GM12875 (cell line): ENCODE results near the gene VPS26B.

Experiments used
- H3K4me3 ChIP-seq: one replicate; pipeline ENCODE4 v1.5.1; 2011; ENCODE audit warnings: low read depth, low read length, control low read depth
- CTCF ChIP-seq: IDR thresholded peaks from 2 replicates; pipeline ENCODE4 v1.5.1; 2011; ENCODE audit warnings: low read depth, mild to moderate bottlenecking, control low read depth, inconsistent platforms, low read length, moderate library complexity, borderline replicate concordance; ENCODE audit not compliant: insufficient read depth

VPS26B gene

GRCh38 chr11:134266841-134267251 is 42.4 kb downstream of the VPS26B start:
- H3K4me3 ChIP-seq: no peak overlapping the region
- TF ChIP-seq CTCF: no peak

- H3K4me3 ChIP-seq: no peak overlapping the region
- no peak for TF ChIP-seq CTCF
Observed at GRCh38 chr11:134267461-134267860, 43.0 kb downstream of the VPS26B start.

- no peak for TF ChIP-seq CTCF
- no peak overlapping the region for H3K4me3 ChIP-seq
Observed at GRCh38 chr11:134267966-134268365, 43.5 kb downstream of the VPS26B start.

- H3K4me3 ChIP-seq: no peak overlapping the region
- peak; percentile 13; the same call in 1 of the 2 replicates for TF ChIP-seq CTCF
Observed at GRCh38 chr11:134270250-134270714, 45.8 kb downstream of the VPS26B start.

GRCh38 chr11:134271978-134272377 is 47.5 kb downstream of the VPS26B start:
- no peak for TF ChIP-seq CTCF
- no peak overlapping the region for H3K4me3 ChIP-seq

- H3K4me3 ChIP-seq: no peak overlapping the region
- TF ChIP-seq CTCF: no peak
Observed at GRCh38 chr11:134272381-134273316, 48.2 kb downstream of the VPS26B start.

GRCh38 chr11:134273317-134273712 is 48.8 kb downstream of the VPS26B start:
- no peak overlapping the region for H3K4me3 ChIP-seq

More at GRCh38 chr11:134273317-134273712, 48.8 kb downstream of the VPS26B start:
- no peak for TF ChIP-seq CTCF
